Thyroid gland (tissue), 4 donors: ENCODE data around the gene DQX1.
"Not testable (repeated sequence)": the region's sequence is repeated elsewhere in the genome, so short reads cannot be mapped to it uniquely, and the experiment has no call there.

Source experiments
- CTCF ChIP-seq, 6 experiments: fragments of 200-600 bp in 3 of 6; fragments of 450-650 bp in 3 of 6; sonication (generic) in 3 of 6; IDR thresholded peaks; one replicate each; pipeline ENCODE4 v1.5.1; 2016 to 2019; ENCODE audit warnings: antibody characterized with exemption in 6 of 6, mild to moderate bottlenecking in 2 of 6, inconsistent platforms in 1 of 6, moderate library complexity in 1 of 6
- POLR2A ChIP-seq, 2 donors: fragments of 450-650 bp; IDR thresholded peaks; one replicate each; pipeline ENCODE4 v1.6.1; 2017; ENCODE audit warnings: antibody characterized with exemption in 2 of 2, mild to moderate bottlenecking in 2 of 2, moderate library complexity in 1 of 2

DNA sequence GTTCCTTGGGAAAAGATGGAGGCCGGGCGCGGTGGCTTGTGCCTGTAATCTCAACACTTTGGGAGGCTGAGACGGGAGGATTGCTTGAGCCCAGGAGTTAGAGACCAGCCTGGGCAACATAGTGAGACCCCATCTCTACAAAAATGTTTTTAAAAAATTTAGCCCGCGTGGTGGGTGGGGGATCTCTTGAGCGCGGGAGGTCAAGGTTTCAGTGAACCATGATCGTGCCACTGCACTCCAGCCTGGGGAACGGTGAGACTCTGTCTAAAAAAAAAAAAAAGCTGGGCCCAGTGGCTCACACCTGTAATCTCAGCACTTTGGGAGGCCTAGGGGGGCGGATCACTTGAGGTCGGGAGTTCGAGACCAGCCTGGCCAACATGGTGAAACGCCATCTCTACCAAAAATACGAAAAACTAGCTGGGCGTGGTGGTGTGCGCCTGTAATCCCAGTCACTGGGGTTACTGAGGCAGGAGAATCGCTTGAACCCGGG is 42.3 kb downstream of the DQX1 start:
- TF ChIP-seq CTCF, POLR2A (IDR thresholded peaks at IDR 0.05): not testable (repeated sequence)
